ENCODE data around the gene SDK2. TPM values are rescaled to one million over a fixed set of nuclear protein-coding genes. Genes with fewer than 3 reads are reported as not detected.

The SDK2 gene
- total and polyA plus RNA-seq, 2 of the 4 experiments (the other 2 are of a cell fraction): under 0.01 to 0.03 TPM

GRCh38 chr17:73351764-73352163 is 292.5 kb downstream of the SDK2 start:
- Histone ChIP-seq H4K5ac (ENCODE audit: low read depth, low read length) (no peak overlapping the region), H2BK15ac (ENCODE audit: low read depth, low read length) (no peak overlapping the region), H3K27me3 (ENCODE audit: control insufficient read depth, insufficient read depth, low read length) (no peaks in the 10 kb centered on the region), H3K56ac (ENCODE audit: extremely low read depth, insufficient read depth, low read length) (no peak overlapping the region), H3K14ac (replicated peaks; ENCODE audit: low read depth, low read length) (no peak overlapping the region), H2AK5ac (ENCODE audit: low read depth, low read length) (no peak overlapping the region), H2AFZ (replicated peaks; ENCODE audit: low read length, poor library complexity) (no peak overlapping the region), H3K18ac (ENCODE audit: low read depth, low read length) (no peak overlapping the region), H3K9me3 (ENCODE audit: control insufficient read depth, insufficient read depth, low read length) (no peaks in the 10 kb centered on the region), H3K4me3 (ENCODE audit: insufficient read depth, low read depth, low read length) (no peak overlapping the region), H3K4me2 (ENCODE audit: low read depth, low read length) (no peak overlapping the region), H3K27ac (ENCODE audit: insufficient read depth, low read length) (no peak overlapping the region), H3K4me1 (ENCODE audit: control insufficient read depth, insufficient read depth, low read length) (peaks cover 7% of the 10 kb centered on the region; the same call in 1 of the 2 replicates), H3K79me1 (ENCODE audit: low read depth in 1 of 2, low read length in 2 of 2) (no peaks in the 10 kb centered on the region), H2BK5ac (ENCODE audit: low read depth, low read length, poor library complexity, severe bottlenecking) (no peak overlapping the region), H4K91ac (ENCODE audit: insufficient read depth, low read depth, low read length) (no peak overlapping the region), H3K9me1 (ENCODE audit: insufficient read depth, low read length) (0 out of 2 replicates have a peak, but pooled peaks cover 4% of the 10 kb centered on the region), H3K9ac (ENCODE audit: low read depth, low read length) (no peak overlapping the region), H3K36me3 (ENCODE audit: control insufficient read depth, insufficient read depth, low read length) (no peaks in the 10 kb centered on the region), H3K23ac (ENCODE audit: low read depth, low read length) (no peak overlapping the region), H4K20me1 (ENCODE audit: insufficient read depth, low read length) (no peaks in the 10 kb centered on the region; the same call in 1 of the 2 replicates), H2BK20ac (ENCODE audit: low read depth, low read length) (no peak overlapping the region), H4K8ac (ENCODE audit: low read depth in 2 of 2, low read length in 2 of 2) (no peak overlapping the region), H2AK9ac (replicated peaks; ENCODE audit: low read depth, low read length, poor library complexity) (no peak overlapping the region), H2BK120ac (ENCODE audit: low read depth, low read length) (no peak overlapping the region), H3K4ac (ENCODE audit: low read depth, low read length) (no peak overlapping the region)
- no TSS peak for BruUV-seq (replicated peaks)
- in situ Hi-C loops (cut with MboI; ENCODE audit: low sequenced_read_pairs): loop anchor here (25.0 kb wide), 1 partner anchor 764 kb away; no protein-coding TSS in a partner anchor
- ChIA-PET POLR2A (ENCODE audit: unreplicated experiment) (no interaction called here), CTCF (no interaction called here)
- DNase-seq (no peak), ATAC-seq (ENCODE audit: low read depth) (no peak)
- dilution Hi-C loops (cut with HindIII; ENCODE audit: low sequenced_read_pairs, unreplicated experiment): no loop called here
- WGBS, 2 experiments (ENCODE audit: extremely low coverage in 2 of 2, insufficient read length in 1 of 2): no CpG with 5 or more reads among the region's 3 CpGs
- intact Hi-C loops (cut with micrococcal nuclease): no loop called here
- TF ChIP-seq USF2 (IDR thresholded peaks at IDR 0.05; ENCODE audit: low read depth, low read length): no peak
- TF ChIP-seq CHD1 (IDR thresholded peaks at IDR 0.05; ENCODE audit: low read depth, low read length): no peak
- TF ChIP-seq RCOR1 (IDR thresholded peaks at IDR 0.05; ENCODE audit: insufficient replicate concordance, low read length): no peak
- no peak for TF ChIP-seq RAD21 (IDR thresholded peaks at IDR 0.05; ENCODE audit: low read length)
- no peak for TF ChIP-seq MAZ (IDR thresholded peaks at IDR 0.05; ENCODE audit: borderline replicate concordance, low read depth, low read length)
- no peak for TF ChIP-seq NFE2L2 (IDR thresholded peaks at IDR 0.05; ENCODE audit: low read depth, low read length)
- TF ChIP-seq ELK1 (IDR thresholded peaks at IDR 0.05; ENCODE audit: borderline replicate concordance, low read depth, low read length): no peak
- TF ChIP-seq FOS (IDR thresholded peaks at IDR 0.05; ENCODE audit: low read depth, low read length): no peak
- no peak for TF ChIP-seq RFX5 (IDR thresholded peaks at IDR 0.05; ENCODE audit: low read depth, low read length)
- TF ChIP-seq BHLHE40 (IDR thresholded peaks at IDR 0.05; ENCODE audit: low read depth, low read length): no peak
- TF ChIP-seq CEBPB (IDR thresholded peaks at IDR 0.05; ENCODE audit: low read depth, low read length): no peak
- TF ChIP-seq MAFK (IDR thresholded peaks at IDR 0.05; ENCODE audit: low read depth, low read length): no peak
- TF ChIP-seq SMC3 (IDR thresholded peaks at IDR 0.05; ENCODE audit: low read depth, low read length): no peak
- no peak for TF ChIP-seq MXI1 (IDR thresholded peaks at IDR 0.05; ENCODE audit: borderline replicate concordance, low read depth, low read length)
- TF ChIP-seq CTCF (conservative IDR thresholded peaks at IDR 0.05; ENCODE audit: low read depth, low read length): no peak
